ENCODE results near the gene CCSER1. TPM values are rescaled to one million over a fixed set of nuclear protein-coding genes. Genes with fewer than 3 reads are reported as not detected.
"Not testable (repeated sequence)": the region's sequence is repeated elsewhere in the genome, so short reads cannot be mapped to it uniquely, and the experiment has no call there.

CCSER1 gene
- total and polyA plus RNA-seq, 2 experiments from 2014 or later = 2.9 to 3.4 TPM

DNA sequence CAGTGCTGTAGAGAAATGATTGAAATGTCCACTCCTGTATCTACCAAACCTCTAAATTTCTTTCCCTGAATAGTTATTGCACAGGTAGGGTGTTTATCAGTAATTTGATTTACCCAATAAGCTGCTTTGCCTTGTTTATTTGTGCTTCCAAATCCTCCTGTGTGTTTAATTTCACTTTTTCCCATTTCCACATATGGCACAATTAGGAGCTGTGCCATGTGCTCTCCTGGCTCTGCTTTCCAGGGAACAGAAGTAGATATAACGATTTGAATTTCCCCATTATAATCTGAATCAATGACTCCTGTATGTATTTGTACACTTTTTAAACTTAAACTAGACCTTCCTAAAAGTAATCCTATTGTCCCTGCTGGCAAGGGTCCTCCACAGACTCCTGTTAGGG, 1057.9 kb downstream of the CCSER1 start:
- H3K4me3 Mint-ChIP-seq; H3K27ac ChIP-seq (ENCODE audit: low read depth); H3K9me2 ChIP-seq (ENCODE audit: insufficient read depth); H3K79me2 ChIP-seq (replicated peaks; ENCODE audit: insufficient read depth); H3F3A ChIP-seq (replicated peaks; ENCODE audit: low read depth); H3K4me1 Mint-ChIP-seq; ATAC-seq; H3K4me2 ChIP-seq; H3K4me3 ChIP-seq; H2AFZ ChIP-seq; H3K27ac Mint-ChIP-seq; H3K27me3 ChIP-seq (ENCODE audit: insufficient read depth); DNase-seq (ENCODE audit: low spot score); H3K36me3 ChIP-seq (ENCODE audit: insufficient read depth); H3K27me3 Mint-ChIP-seq (ENCODE audit: insufficient read depth, low read depth, poor library complexity); H4K20me1 ChIP-seq (replicated peaks; ENCODE audit: insufficient read depth); H3K4me1 ChIP-seq (ENCODE audit: insufficient read depth): not testable (repeated sequence)
- peaks cover 32% of the 10 kb centered on the region for H3K9me3 Mint-ChIP-seq
- peaks cover 30% of the 10 kb centered on the region for H3K36me3 Mint-ChIP-seq (ENCODE audit: low read depth)

DNA sequence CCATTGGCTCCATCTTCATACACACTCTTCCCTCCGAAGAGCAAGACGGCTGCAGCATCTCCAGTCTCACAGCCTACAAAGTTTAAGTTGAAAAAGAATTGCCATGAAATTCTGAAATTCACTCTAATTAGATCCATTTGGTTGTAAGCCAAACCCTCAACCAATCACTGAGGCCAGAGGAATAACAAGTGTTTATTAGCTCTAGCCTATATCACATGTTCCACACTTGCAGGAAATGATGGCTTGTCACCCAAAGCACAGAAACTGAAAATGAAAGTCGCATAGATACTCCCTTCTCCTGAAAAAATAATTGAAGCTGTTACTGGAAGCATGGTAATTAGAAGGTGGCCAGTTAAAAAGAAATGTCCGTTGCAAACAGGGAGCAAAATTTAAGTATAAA, 1071.8 kb downstream of the CCSER1 start:
- no peaks in the 10 kb centered on the region for H3K27me3 ChIP-seq (ENCODE audit: insufficient read depth)
- H3K4me2 ChIP-seq = no peak overlapping the region
- no peaks in the 10 kb centered on the region for H3K36me3 ChIP-seq (ENCODE audit: insufficient read depth)
- H4K20me1 ChIP-seq (replicated peaks; ENCODE audit: insufficient read depth) = no peaks in the 10 kb centered on the region
- DNase-seq (ENCODE audit: low spot score) (no peak), ATAC-seq (no peak)
- H2AFZ ChIP-seq = peak overlapping the region; percentile 43; the same call in 1 of the 2 replicates
- no peaks in the 10 kb centered on the region for H3F3A ChIP-seq (replicated peaks; ENCODE audit: low read depth)
- H3K4me3 ChIP-seq = no peak overlapping the region
- no peaks in the 10 kb centered on the region for H3K36me3 Mint-ChIP-seq (ENCODE audit: low read depth)
- peaks cover 8% of the 10 kb centered on the region; the same call in 2 of the 3 replicates for H3K4me1 Mint-ChIP-seq
- no peaks in the 10 kb centered on the region for H3K9me3 Mint-ChIP-seq
- no peak overlapping the region for H3K27ac Mint-ChIP-seq
- no peak overlapping the region for H3K27ac ChIP-seq (ENCODE audit: low read depth)
- TF ChIP-seq EZH2phosphoT487 (IDR thresholded peaks at IDR 0.05; ENCODE audit: unreplicated experiment) (no peak), NANOG (IDR thresholded peaks at IDR 0.05; ENCODE audit: borderline replicate concordance) (no peak), ETS1 (IDR thresholded peaks at IDR 0.05) (no peak), POLR2AphosphoS5 (IDR thresholded peaks at IDR 0.05; ENCODE audit: low read depth) (no peak), ZNF462 (CRISPR knock-in tag; IDR thresholded peaks at IDR 0.05) (no peak), JUNB (IDR thresholded peaks at IDR 0.05; ENCODE audit: unreplicated experiment) (no peak), STAT1 (IDR thresholded peaks at IDR 0.05; ENCODE audit: unreplicated experiment) (no peak)
- TF ChIP-seq, protein P1, sequence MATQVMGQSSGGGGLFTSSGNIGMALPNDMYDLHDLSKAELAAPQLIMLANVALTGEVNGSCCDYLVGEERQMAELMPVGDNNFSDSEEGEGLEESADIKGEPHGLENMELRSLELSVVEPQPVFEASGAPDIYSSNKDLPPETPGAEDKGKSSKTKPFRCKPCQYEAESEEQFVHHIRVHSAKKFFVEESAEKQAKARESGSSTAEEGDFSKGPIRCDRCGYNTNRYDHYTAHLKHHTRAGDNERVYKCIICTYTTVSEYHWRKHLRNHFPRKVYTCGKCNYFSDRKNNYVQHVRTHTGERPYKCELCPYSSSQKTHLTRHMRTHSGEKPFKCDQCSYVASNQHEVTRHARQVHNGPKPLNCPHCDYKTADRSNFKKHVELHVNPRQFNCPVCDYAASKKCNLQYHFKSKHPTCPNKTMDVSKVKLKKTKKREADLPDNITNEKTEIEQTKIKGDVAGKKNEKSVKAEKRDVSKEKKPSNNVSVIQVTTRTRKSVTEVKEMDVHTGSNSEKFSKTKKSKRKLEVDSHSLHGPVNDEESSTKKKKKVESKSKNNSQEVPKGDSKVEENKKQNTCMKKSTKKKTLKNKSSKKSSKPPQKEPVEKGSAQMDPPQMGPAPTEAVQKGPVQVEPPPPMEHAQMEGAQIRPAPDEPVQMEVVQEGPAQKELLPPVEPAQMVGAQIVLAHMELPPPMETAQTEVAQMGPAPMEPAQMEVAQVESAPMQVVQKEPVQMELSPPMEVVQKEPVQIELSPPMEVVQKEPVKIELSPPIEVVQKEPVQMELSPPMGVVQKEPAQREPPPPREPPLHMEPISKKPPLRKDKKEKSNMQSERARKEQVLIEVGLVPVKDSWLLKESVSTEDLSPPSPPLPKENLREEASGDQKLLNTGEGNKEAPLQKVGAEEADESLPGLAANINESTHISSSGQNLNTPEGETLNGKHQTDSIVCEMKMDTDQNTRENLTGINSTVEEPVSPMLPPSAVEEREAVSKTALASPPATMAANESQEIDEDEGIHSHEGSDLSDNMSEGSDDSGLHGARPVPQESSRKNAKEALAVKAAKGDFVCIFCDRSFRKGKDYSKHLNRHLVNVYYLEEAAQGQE (IDR thresholded peaks at IDR 0.05; ENCODE audit: unreplicated experiment) = no peak
- TF ChIP-seq, protein P2, sequence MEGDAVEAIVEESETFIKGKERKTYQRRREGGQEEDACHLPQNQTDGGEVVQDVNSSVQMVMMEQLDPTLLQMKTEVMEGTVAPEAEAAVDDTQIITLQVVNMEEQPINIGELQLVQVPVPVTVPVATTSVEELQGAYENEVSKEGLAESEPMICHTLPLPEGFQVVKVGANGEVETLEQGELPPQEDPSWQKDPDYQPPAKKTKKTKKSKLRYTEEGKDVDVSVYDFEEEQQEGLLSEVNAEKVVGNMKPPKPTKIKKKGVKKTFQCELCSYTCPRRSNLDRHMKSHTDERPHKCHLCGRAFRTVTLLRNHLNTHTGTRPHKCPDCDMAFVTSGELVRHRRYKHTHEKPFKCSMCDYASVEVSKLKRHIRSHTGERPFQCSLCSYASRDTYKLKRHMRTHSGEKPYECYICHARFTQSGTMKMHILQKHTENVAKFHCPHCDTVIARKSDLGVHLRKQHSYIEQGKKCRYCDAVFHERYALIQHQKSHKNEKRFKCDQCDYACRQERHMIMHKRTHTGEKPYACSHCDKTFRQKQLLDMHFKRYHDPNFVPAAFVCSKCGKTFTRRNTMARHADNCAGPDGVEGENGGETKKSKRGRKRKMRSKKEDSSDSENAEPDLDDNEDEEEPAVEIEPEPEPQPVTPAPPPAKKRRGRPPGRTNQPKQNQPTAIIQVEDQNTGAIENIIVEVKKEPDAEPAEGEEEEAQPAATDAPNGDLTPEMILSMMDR (conservative IDR thresholded peaks at IDR 0.05; ENCODE audit: low read depth in 2 of 2) = no peak
- H3K9me2 ChIP-seq (ENCODE audit: insufficient read depth) = no peaks in the 10 kb centered on the region
- H3K27me3 Mint-ChIP-seq (ENCODE audit: insufficient read depth, low read depth, poor library complexity) = no peaks in the 10 kb centered on the region
- peaks cover 6% of the 10 kb centered on the region for H3K4me1 ChIP-seq (ENCODE audit: insufficient read depth)
- no peaks in the 10 kb centered on the region for H3K79me2 ChIP-seq (replicated peaks; ENCODE audit: insufficient read depth)
- no peak overlapping the region for H3K4me3 Mint-ChIP-seq
